Neuronal stem cell (in vitro differentiated cells): Measurements from ENCODE around the gene OTOGL.

Experiments
- DNase-seq: peaks from one replicate; pipeline ENCODE4 v3.0.0-alpha.2; 2013; ENCODE audit warnings: low spot score
- H2AFZ ChIP-seq: one replicate; pipeline ENCODE4 v1.6.1; 2013; ENCODE audit warnings: mild to moderate bottlenecking, low read length, inconsistent platforms
- H2AK5ac ChIP-seq: 2 replicates; pipeline ENCODE4 v1.6.1; 2013; ENCODE audit warnings: low read depth, mild to moderate bottlenecking, inconsistent platforms, low read length, moderate library complexity, mixed read lengths
- H2BK120ac ChIP-seq: 2 replicates; pipeline ENCODE4 v1.6.1; 2013; ENCODE audit warnings: low read depth, mild to moderate bottlenecking, inconsistent platforms, low read length, moderate library complexity, mixed read lengths
- H2BK12ac ChIP-seq: one replicate; pipeline ENCODE4 v1.6.1; 2013; ENCODE audit warnings: low read length, inconsistent platforms
- H2BK15ac ChIP-seq: 2 replicates; pipeline ENCODE4 v1.6.1; 2013; ENCODE audit warnings: mild to moderate bottlenecking, low read length, inconsistent platforms, mixed read lengths
- H2BK5ac ChIP-seq: one replicate; pipeline ENCODE4 v1.6.1; 2013; ENCODE audit warnings: inconsistent platforms, mild to moderate bottlenecking, low read length, moderate library complexity
- H3K14ac ChIP-seq: one replicate; pipeline ENCODE4 v1.6.1; 2013; ENCODE audit warnings: low read length, inconsistent platforms
- H3K18ac ChIP-seq: 2 replicates; pipeline ENCODE4 v1.6.1; 2013; ENCODE audit warnings: low read length, inconsistent platforms
- H3K23ac ChIP-seq: 2 replicates; pipeline ENCODE4 v1.6.1; 2013; ENCODE audit warnings: low read depth, mild to moderate bottlenecking, mixed read lengths, low read length, inconsistent platforms; ENCODE audit not compliant: poor library complexity
- H3K27ac ChIP-seq: replicated peaks from 3 replicates; pipeline ENCODE4 v1.5.1; 2013; ENCODE audit warnings: low read length, inconsistent platforms
- H3K27me3 ChIP-seq, 3 experiments: 2 replicates each; pipeline ENCODE4 v1.6.1; 2013; ENCODE audit warnings: low read length in 3 of 3, mild to moderate bottlenecking in 2 of 3, inconsistent platforms in 1 of 3, low read depth in 1 of 3, mixed read lengths in 1 of 3, moderate library complexity in 1 of 3; ENCODE audit not compliant: control insufficient read depth in 3 of 3, insufficient read depth in 3 of 3
- H3K36me3 ChIP-seq, 2 donors: replicated peaks in 1 of 2; 2 replicates each; pipeline ENCODE4 v1.6.1; 2013; ENCODE audit warnings: low read length in 2 of 2; ENCODE audit not compliant: control insufficient read depth in 2 of 2, insufficient read depth in 2 of 2
- H3K4ac ChIP-seq: 2 replicates; pipeline ENCODE4 v1.6.1; 2013; ENCODE audit warnings: inconsistent platforms, mild to moderate bottlenecking, low read length, moderate library complexity
- H3K4me1 ChIP-seq, 2 donors: 1 replicate in 1 of 2; 2 replicates in 1 of 2; pipeline ENCODE4 v1.6.1; 2013; ENCODE audit warnings: low read length in 2 of 2, low read depth in 1 of 2; ENCODE audit not compliant: control insufficient read depth in 2 of 2, insufficient read depth in 1 of 2
- H3K4me2 ChIP-seq: one replicate; pipeline ENCODE4 v1.6.1; 2013; ENCODE audit warnings: mild to moderate bottlenecking, low read length, inconsistent platforms; ENCODE audit not compliant: insufficient read depth, poor library complexity, severe bottlenecking
- H3K4me3 ChIP-seq, 2 donors: 2 replicates each; pipeline ENCODE4 v1.5.1; 2013; ENCODE audit warnings: low read length in 2 of 2, mild to moderate bottlenecking in 2 of 2, inconsistent platforms in 1 of 2, moderate library complexity in 1 of 2
- H3K79me1 ChIP-seq: one replicate; pipeline ENCODE4 v1.6.1; 2013; ENCODE audit warnings: low read depth, mild to moderate bottlenecking, inconsistent platforms, low read length, moderate library complexity
- H3K9ac ChIP-seq: one replicate; pipeline ENCODE4 v1.6.1; 2013; ENCODE audit warnings: mild to moderate bottlenecking, low read depth, low read length, inconsistent platforms; ENCODE audit not compliant: poor library complexity
- H3K9me3 ChIP-seq, 2 donors: replicated peaks in 1 of 2; 2 replicates each; pipeline versions ENCODE3 to v1.6.1; 2013; ENCODE audit warnings: low read length in 2 of 2, mild to moderate bottlenecking in 2 of 2, inconsistent platforms in 1 of 2, low read depth in 1 of 2, mixed read lengths in 1 of 2, moderate library complexity in 1 of 2; ENCODE audit not compliant: control insufficient read depth in 2 of 2, insufficient read depth in 1 of 2
- H4K8ac ChIP-seq: one replicate; pipeline ENCODE4 v1.6.1; 2013; ENCODE audit warnings: low read depth, mild to moderate bottlenecking, inconsistent platforms, low read length, moderate library complexity
- H4K91ac ChIP-seq: one replicate; pipeline ENCODE4 v1.6.1; 2013; ENCODE audit warnings: low read length, low read depth, mild to moderate bottlenecking, inconsistent platforms; ENCODE audit not compliant: poor library complexity
- WGBS, 2 donors: extraction: QIAGEN DNeasy Blood & Tissue Kit; methylation state at CpG; one replicate each; pipeline ENCODE4 v1.1.7; 2013; ENCODE audit warnings: missing lambda C conversion rate in 2 of 2, mixed read lengths in 1 of 2; ENCODE audit not compliant: insufficient read length in 2 of 2, insufficient replicate concordance in 1 of 2; ENCODE audit errors: extremely low coverage in 2 of 2; 5-methylcytosine and 5-hydroxymethylcytosine counted together

OTOGL gene

DNA sequence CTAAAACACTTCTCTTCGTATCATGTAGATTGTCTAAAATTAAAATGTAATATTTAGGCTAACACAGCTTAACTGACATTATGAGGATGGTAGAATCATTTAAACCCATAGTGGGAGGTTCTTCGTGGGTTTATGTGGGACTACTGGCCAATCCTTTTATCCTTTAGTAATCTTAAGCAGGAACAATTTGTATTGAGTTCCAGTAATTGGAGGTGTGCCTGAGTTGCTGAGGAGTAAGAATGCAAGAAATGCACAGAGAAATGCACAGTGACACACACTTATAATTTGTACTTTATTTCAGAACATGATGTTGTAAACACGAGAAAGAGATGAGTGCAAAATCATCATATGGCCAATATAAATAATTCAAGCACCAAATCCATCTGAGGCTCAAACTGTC, 22.3 kb downstream of the OTOGL start:
- Histone ChIP-seq H4K8ac (no peak overlapping the region), H3K23ac (no peak overlapping the region), H2BK5ac (no peak overlapping the region), H3K27me3 (no peaks in the 10 kb centered on the region), H2AFZ (no peak overlapping the region), H3K9ac (no peak overlapping the region), H2BK120ac (no peak overlapping the region), H3K14ac (no peak overlapping the region), H2BK12ac (no peak overlapping the region), H3K4me3 (no peak overlapping the region), H3K18ac (no peak overlapping the region), H4K91ac (no peak overlapping the region), H3K4me2 (no peak overlapping the region), H3K79me1 (no peaks in the 10 kb centered on the region), H3K4me1 (peaks cover 4 to 9% of the 10 kb centered on the region in 2 donors), H2AK5ac (no peak overlapping the region), H2BK15ac (no peak overlapping the region), H3K9me3 (no peaks in the 10 kb centered on the region), H3K36me3 (no peaks in the 10 kb centered on the region), H3K4ac (no peak overlapping the region), H3K27ac (no peak overlapping the region)
- no peak for DNase-seq
- no CpG with 5 or more reads among the region's 3 CpGs for WGBS, 2 donors

DNA sequence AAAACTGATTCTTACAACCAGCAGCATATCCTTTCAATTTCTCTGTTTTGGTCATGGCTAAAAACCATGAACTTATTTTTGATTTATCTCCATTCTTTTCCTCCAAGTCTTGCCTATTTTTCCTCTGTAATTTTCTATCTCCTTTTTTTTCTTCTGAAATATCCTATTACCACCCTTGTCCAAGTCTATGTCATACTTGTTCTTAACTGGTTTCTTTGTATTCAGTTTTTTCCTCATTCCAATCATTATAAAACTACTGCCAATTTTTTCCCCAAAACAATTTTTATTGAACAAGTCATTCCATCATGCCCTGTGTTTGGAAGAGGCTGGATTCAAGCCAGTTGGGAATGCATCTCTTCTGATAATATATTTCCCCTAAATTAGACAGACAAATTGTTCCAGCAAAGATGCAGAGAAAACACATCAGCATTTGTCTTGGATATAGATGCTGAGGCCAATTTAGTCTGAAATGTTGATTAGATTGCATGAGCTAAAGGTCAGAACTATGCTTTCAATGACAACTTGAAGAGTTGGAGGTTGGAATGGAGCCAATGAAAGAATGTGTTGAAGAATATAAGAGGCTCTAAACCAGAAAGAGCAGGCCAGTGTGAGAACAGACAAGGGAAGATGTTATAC, 30.7 kb downstream of the OTOGL start:
- Histone ChIP-seq H3K4me1 (no peaks in the 10 kb centered on the region), H3K27ac (no peak overlapping the region), H3K27me3 (no peaks in the 10 kb centered on the region), H3K9me3 (no peaks in the 10 kb centered on the region), H3K23ac (no peak overlapping the region), H3K4me2 (no peak overlapping the region), H2BK5ac (no peak overlapping the region), H2BK12ac (no peak overlapping the region), H4K8ac (no peak overlapping the region), H2AFZ (no peak overlapping the region), H2AK5ac (no peak overlapping the region), H3K9ac (no peak overlapping the region), H3K18ac (no peak overlapping the region), H3K4me3 (no peak overlapping the region), H2BK15ac (no peak overlapping the region), H3K36me3 (no peaks in the 10 kb centered on the region), H4K91ac (no peak overlapping the region), H2BK120ac (no peak overlapping the region), H3K79me1 (no peaks in the 10 kb centered on the region), H3K4ac (no peak overlapping the region), H3K14ac (no peak overlapping the region)
- no peak for DNase-seq

DNA sequence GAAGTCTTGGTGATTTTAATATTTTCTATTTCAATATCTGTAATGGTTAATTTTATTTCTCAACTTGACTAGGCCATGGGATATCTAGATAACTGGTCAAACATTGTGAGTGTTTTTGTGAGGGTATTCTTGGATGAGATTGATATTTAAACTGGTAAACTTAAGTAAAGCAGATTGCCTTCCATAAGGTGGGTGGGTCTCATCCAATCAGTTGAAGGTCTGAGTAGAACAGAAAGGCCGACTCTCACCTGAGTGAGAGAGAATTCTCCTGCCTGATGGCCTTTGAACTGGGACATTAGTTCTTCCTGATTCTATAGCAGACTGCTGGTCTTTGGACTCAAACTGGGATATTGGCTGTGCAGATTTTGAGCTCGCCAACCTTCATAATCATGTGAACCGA, 36.3 kb downstream of the OTOGL start:
- no peak overlapping the region for H4K8ac ChIP-seq
- H4K91ac ChIP-seq = no peak overlapping the region
- H3K4me1 ChIP-seq = no peaks in the 10 kb centered on the region
- no peaks in the 10 kb centered on the region for H3K36me3 ChIP-seq
- H3K18ac ChIP-seq = no peak overlapping the region
- H2AFZ ChIP-seq = no peak overlapping the region
- no peak overlapping the region for H3K4me3 ChIP-seq
- no peak overlapping the region for H3K9ac ChIP-seq
- no peak overlapping the region for H2BK12ac ChIP-seq
- H3K4ac ChIP-seq = no peak overlapping the region
- no CpG with 5 or more reads among the region's 3 CpGs for WGBS, 2 donors
- no peak overlapping the region for H2AK5ac ChIP-seq
- no peak overlapping the region for H3K27ac ChIP-seq
- peaks cover 0 to 4% (median 0%) of the 10 kb centered on the region in 3 experiments for H3K27me3 ChIP-seq
- no peak overlapping the region for H2BK15ac ChIP-seq
- H3K9me3 ChIP-seq = no peaks in the 10 kb centered on the region
- H2BK120ac ChIP-seq = no peak overlapping the region
- H3K14ac ChIP-seq = no peak overlapping the region
- H3K23ac ChIP-seq = no peak overlapping the region
- no peak for DNase-seq
- H3K79me1 ChIP-seq = no peaks in the 10 kb centered on the region
- no peak overlapping the region for H3K4me2 ChIP-seq
- no peak overlapping the region for H2BK5ac ChIP-seq

DNA sequence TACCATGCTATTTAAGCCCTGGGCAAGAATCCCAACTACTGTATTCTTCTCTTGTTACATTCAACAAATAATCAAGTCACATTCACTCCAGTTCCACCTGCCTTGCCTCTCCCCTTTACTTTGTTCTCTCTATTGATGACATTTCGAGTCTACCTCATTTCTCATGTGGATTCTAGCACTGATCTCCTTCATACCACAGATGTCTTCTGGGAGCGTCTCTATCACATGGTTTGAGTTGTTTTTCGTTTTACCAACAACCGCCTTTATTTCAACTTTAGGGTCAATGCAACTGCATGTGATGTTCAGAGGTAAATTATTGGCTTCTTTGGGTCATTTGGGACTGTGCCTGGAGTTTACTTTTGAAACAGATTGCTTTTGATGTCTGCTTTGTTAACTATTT, 40.7 kb downstream of the OTOGL start:
- Histone ChIP-seq H3K14ac (no peak overlapping the region), H2AFZ (no peak overlapping the region), H3K4ac (no peak overlapping the region), H4K8ac (no peak overlapping the region), H3K9ac (no peak overlapping the region), H3K18ac (no peak overlapping the region), H3K79me1 (no peaks in the 10 kb centered on the region), H3K4me2 (no peak overlapping the region), H3K4me1 (no peaks in the 10 kb centered on the region), H3K27ac (no peak overlapping the region), H2BK120ac (no peak overlapping the region), H4K91ac (no peak overlapping the region), H2BK12ac (no peak overlapping the region), H3K27me3 (peaks cover 0 to 4% (median 0%) of the 10 kb centered on the region in 3 experiments), H3K36me3 (no peaks in the 10 kb centered on the region), H3K23ac (no peak overlapping the region), H2AK5ac (no peak overlapping the region), H2BK15ac (no peak overlapping the region), H2BK5ac (no peak overlapping the region), H3K4me3 (no peak overlapping the region), H3K9me3 (no peaks in the 10 kb centered on the region)
- WGBS, 2 donors = no CpG with 5 or more reads among the region's 4 CpGs
- DNase-seq = no peak
